ENCODE measurements around the gene GADD45B.
"Not testable (repeated sequence)": the region's sequence is repeated elsewhere in the genome, so short reads cannot be mapped to it uniquely, and the experiment has no call there.

Gene GADD45B

DNA sequence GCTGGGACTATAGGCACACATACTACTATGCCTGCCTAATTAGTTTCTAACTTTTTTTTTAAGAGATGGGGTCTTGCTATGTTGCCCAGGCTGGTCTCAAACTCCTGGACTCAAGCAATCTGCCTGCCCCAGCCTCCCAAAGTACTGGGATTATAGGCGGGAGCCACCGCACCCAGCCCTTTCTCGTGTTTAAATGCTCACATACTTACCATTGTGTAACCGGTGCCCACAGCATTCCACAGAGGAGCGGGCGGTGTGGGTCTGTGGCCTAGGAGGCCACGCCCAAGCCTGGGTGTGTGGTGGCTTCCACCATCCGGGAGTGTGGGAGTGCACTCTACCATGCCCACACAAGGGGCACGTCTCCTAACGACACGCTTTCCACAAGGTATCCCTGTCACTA lies 26.9 kb upstream of the GADD45B start:
- Histone ChIP-seq H3K27ac (ENCODE audit: low read length) (no peak overlapping the region), H3K27me3 (ENCODE audit: insufficient read depth, low read length) (no peaks in the 10 kb centered on the region), H3K9me3 (ENCODE audit: insufficient read depth, low read depth, low read length) (no peaks in the 10 kb centered on the region), H3K4me3 (ENCODE audit: low read length) (no peak overlapping the region), H3K36me3 (ENCODE audit: insufficient read depth, low read depth, low read length) (peaks cover 18% of the 10 kb centered on the region; the same call in 1 of the 2 replicates), H3K9ac (ENCODE audit: low read depth, low read length) (no peak overlapping the region), H3K4me1 (ENCODE audit: insufficient read depth, low read length) (peaks cover 4% of the 10 kb centered on the region; the same call in 1 of the 2 replicates)

DNA sequence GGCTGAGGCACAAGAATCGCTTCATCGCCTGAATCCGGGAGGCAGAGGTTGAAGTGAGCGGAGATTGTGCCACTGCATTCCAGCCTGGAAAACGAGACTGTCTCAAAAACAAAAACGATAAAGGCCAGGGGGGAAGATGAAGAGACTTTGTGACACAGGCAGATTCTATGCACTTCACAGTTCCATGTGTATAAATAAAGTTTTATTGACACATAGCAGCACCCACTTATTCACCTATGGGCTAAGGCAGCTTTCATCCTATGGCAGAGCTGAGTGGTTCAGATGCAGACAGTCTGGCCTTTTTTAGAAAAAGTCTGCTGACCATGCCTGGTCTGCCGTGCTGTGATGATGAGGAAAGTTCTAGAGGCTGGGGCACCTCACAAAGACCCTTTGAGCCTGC lies 24.8 kb upstream of the GADD45B start:
- Histone ChIP-seq H3K4me3 (ENCODE audit: low read length) (no peak overlapping the region), H3K4me1 (ENCODE audit: insufficient read depth, low read length) (peaks cover 9% of the 10 kb centered on the region; the same call in 1 of the 2 replicates), H3K9me3 (ENCODE audit: insufficient read depth, low read depth, low read length) (no peaks in the 10 kb centered on the region), H3K9ac (ENCODE audit: low read depth, low read length) (no peak overlapping the region), H3K27me3 (ENCODE audit: insufficient read depth, low read length) (no peaks in the 10 kb centered on the region), H3K27ac (ENCODE audit: low read length) (no peak overlapping the region), H3K36me3 (ENCODE audit: insufficient read depth, low read depth, low read length) (peaks cover 13% of the 10 kb centered on the region; the same call in 1 of the 2 replicates)

DNA sequence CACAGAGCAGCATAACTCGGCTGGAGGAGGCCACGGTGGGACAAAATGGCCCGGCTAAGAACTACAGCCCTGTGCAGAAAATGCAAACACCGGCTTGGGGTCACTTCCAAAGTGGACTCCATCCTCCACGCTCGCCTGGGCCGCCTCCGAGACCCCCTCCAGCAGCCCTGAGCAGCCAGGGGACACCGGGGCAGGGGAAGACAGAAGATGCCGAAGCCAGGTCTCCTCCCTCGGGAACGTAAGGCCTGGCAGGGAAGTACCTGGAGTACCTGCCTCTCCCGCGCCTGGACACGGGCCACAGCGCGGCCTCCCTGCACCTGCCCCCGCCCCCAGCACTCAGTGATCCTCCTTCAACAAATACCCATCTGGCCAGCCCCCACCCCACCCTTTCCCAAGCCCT lies 24.2 kb upstream of the GADD45B start:
- Histone ChIP-seq H3K36me3 (ENCODE audit: insufficient read depth, low read depth, low read length) (peaks cover 13% of the 10 kb centered on the region; the same call in 1 of the 2 replicates), H3K27ac (ENCODE audit: low read length) (no peak overlapping the region), H3K27me3 (ENCODE audit: insufficient read depth, low read length) (no peaks in the 10 kb centered on the region), H3K4me1 (ENCODE audit: insufficient read depth, low read length) (peaks cover 5% of the 10 kb centered on the region; the same call in 1 of the 2 replicates), H3K9ac (ENCODE audit: low read depth, low read length) (no peak overlapping the region), H3K4me3 (ENCODE audit: low read length) (no peak overlapping the region), H3K9me3 (ENCODE audit: insufficient read depth, low read depth, low read length) (no peaks in the 10 kb centered on the region)

DNA sequence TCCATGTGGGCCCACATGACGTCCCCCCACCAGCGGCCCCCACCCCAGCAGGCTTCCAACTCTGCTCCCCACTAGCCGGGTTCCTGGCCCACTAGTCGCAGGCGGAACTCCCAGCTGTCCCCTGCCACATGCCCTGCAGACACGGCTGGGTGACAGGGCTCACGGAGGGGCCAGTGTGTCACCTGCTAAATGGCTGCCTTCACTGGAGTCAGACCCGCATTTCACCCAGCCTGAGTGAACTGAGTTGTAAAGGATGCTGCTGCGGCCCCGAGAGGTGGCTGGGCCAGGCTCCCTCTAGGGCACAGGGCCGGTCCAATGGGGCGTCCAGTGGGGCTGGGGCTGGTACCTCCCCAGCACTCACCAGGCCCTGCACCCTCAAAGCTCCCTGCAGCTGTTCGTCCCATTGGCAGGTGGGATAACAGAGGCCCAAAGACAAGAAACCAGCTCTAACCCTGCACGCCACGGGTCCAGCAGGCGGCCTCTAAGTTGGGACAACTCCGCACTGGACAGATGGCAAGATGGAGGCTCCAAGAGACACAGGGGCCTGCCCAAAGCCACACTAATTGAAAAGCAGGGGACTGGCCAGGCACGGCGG lies 22.4 kb upstream of the GADD45B start:
- Histone ChIP-seq H3K9ac (ENCODE audit: low read depth, low read length) (no peak overlapping the region), H3K4me3 (ENCODE audit: low read length) (no peak overlapping the region), H3K27ac (ENCODE audit: low read length) (no peak overlapping the region), H3K36me3 (ENCODE audit: insufficient read depth, low read depth, low read length) (peaks cover 13% of the 10 kb centered on the region; the same call in 1 of the 2 replicates), H3K9me3 (ENCODE audit: insufficient read depth, low read depth, low read length) (no peaks in the 10 kb centered on the region), H3K27me3 (ENCODE audit: insufficient read depth, low read length) (no peaks in the 10 kb centered on the region), H3K4me1 (ENCODE audit: insufficient read depth, low read length) (peaks cover 5% of the 10 kb centered on the region; the same call in 1 of the 2 replicates)

DNA sequence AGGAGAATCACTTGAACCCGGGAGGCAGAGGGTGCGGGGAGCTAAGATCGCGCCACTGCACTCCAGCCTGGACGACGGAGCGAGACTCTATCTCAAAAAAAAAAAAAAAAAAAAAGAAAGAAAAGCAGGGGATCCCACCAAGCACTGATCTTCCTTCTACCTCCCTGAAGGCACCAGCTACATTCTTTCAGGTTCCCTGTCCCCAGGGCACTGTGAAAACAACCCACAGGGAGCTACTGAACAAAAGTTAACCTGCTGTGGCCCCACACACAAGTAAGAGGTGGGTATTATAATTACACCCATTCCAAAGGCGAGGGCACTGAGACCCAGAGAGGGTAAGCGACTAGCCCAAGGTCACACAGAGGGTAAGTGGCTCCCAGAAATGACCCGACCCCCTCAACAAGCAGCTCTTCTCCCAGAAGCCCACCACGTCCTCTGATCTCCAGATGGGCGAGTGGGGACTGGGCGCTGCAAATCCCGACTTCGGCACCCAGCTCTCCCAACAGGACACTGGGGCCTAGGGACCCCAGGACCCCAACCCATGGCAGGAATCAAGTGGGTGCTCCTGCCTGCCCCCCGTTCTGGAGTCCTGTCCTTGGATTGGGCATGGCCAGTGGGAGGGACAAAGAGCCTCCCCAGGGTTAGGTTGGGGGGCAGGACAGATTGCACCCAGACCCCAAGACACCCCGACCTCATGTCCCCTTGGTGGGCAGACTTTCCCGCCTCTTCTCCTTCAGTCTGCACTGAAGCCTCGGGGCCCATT lies 21.5 kb upstream of the GADD45B start:
- Histone ChIP-seq H3K4me1 (ENCODE audit: insufficient read depth, low read length) (peaks cover 5% of the 10 kb centered on the region; the same call in 1 of the 2 replicates), H3K9ac (ENCODE audit: low read depth, low read length) (peak overlapping the region; percentile 87; the same call in 1 of the 2 replicates), H3K27me3 (ENCODE audit: insufficient read depth, low read length) (no peaks in the 10 kb centered on the region), H3K9me3 (ENCODE audit: insufficient read depth, low read depth, low read length) (no peaks in the 10 kb centered on the region), H3K4me3 (ENCODE audit: low read length) (peak overlapping the region; percentile 84; the same call in 1 of the 2 replicates), H3K27ac (ENCODE audit: low read length) (no peak overlapping the region), H3K36me3 (ENCODE audit: insufficient read depth, low read depth, low read length) (peaks cover 13% of the 10 kb centered on the region; the same call in 1 of the 2 replicates)

DNA sequence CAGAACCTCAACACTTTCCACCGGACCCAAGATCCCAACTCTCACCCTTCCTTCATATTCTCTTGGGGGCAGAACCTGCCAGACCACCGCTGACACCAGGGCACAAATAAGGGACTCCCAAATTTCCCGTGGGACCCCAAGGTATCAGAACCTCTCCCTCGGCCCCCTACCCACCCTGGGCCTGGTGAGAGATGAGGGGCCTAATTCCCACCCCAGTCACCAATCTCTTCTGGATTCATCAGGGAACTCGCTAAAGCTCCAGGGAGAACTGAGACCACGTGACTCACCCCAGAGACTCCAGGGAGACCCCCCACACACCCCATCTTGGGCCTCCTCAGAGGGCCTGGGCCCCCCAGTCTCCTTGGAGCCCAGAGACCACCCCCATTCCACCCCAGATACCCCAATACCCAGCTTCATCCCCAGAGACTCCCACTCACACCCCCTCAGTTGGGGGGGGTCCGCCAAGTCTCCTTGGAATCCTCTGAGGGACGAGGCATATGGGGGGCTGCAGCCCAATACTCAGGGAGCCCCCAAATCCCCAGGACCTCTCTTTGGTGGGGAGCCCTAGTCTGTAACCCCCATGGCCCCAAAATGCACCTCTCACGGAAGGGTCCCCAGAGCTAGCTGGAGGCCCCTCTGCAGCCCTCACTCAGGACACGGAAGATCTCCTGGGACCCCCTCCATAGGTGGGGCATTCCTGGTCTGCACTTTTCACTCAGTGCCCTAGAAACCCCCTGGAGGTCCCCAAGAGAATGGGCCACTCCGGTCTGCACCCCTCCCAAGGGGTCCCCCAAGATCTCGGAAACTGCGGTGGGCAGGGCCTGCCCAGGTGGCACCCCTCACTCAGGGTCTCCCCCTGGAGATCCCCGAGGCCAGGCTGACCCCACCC lies 20.7 kb upstream of the GADD45B start:
- peaks cover 11% of the 10 kb centered on the region; the same call in 1 of the 2 replicates for H3K36me3 ChIP-seq (ENCODE audit: insufficient read depth, low read depth, low read length)
- peak overlapping the region; percentile 84 for H3K4me3 ChIP-seq (ENCODE audit: low read length)
- no peaks in the 10 kb centered on the region for H3K27me3 ChIP-seq (ENCODE audit: insufficient read depth, low read length)
- no peak overlapping the region for H3K27ac ChIP-seq (ENCODE audit: low read length)
- H3K4me1 ChIP-seq (ENCODE audit: insufficient read depth, low read length): peaks cover 5% of the 10 kb centered on the region; the same call in 1 of the 2 replicates
- no peaks in the 10 kb centered on the region for H3K9me3 ChIP-seq (ENCODE audit: insufficient read depth, low read depth, low read length)
- peak overlapping the region; percentile 87; the same call in 1 of the 2 replicates for H3K9ac ChIP-seq (ENCODE audit: low read depth, low read length)

DNA sequence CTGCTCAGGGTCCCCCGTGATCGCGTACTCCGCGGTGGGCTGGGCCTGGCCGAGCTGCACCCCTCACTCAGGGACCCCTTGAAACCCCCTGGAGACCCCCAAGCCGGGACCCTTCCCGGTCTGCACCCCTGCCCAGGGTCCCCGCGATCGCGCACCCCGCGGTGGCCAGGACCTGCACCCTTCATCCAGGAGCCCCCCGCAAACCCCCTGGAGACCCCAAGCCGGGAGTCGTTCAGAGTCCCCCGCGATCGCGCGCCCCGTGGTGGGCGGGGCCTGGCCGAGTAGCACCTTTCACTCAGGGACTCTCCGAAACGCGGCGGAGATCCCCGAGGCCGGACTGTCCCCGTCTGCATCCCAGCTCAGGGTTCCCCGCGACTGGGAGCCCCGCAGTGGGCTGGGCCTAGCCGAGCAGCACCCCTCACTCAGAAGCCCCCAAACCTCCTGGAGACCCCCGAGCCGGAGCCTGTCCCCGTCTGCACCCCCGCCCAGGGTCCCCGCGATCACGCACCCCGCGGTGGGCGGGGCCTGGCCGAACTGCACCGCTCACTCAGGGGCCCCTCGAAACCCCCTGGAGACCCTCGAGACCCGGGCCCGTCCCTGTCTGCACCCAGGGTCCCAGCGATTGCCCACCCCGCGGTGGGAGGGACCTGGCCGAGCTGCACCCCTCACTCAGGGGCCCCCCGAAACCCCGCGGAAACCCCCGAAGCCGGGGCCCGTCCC lies 19.9 kb upstream of the GADD45B start:
- H3K4me3 ChIP-seq (ENCODE audit: low read length): peak overlapping the region; percentile 84
- peaks cover 3% of the 10 kb centered on the region; the same call in 1 of the 2 replicates for H3K36me3 ChIP-seq (ENCODE audit: insufficient read depth, low read depth, low read length)
- no peaks in the 10 kb centered on the region for H3K27me3 ChIP-seq (ENCODE audit: insufficient read depth, low read length)
- no peaks in the 10 kb centered on the region for H3K9me3 ChIP-seq (ENCODE audit: insufficient read depth, low read depth, low read length)
- H3K9ac ChIP-seq (ENCODE audit: low read depth, low read length): peak overlapping the region; percentile 87
- no peak overlapping the region for H3K27ac ChIP-seq (ENCODE audit: low read length)
- peaks cover 5% of the 10 kb centered on the region; the same call in 1 of the 2 replicates for H3K4me1 ChIP-seq (ENCODE audit: insufficient read depth, low read length)

DNA sequence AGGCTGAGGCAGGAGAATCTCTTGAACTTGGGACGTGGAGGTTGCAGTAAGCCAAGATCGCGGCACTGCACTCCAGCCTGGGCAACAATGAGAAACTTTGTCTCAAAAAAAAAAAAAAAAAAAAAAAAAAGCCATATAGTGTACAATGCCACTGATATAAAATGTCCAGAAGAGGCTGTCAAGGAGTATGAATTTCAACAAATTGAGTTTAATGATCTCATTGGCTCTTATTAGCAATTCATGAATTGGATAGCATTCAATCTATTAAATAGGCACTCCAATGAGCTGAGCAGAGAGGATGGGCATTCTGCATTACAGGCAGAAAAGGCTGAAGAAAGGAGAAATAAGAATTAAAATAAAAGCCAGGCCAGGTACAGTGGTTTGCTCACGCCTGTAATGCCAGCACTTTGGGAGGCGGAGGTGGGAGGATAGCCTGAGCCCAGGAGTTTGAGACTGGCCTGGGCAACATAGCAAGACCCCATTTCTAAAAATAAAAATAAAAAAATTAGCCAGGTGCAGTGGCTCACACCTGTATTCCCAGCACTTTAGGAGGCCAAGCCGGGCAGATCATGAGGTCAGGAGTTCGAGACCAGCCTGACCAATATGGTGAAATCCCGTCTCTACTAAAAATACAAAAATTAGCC lies 18.4 kb upstream of the GADD45B start:
- peaks cover 5% of the 10 kb centered on the region; the same call in 1 of the 2 replicates for H3K4me1 ChIP-seq (ENCODE audit: insufficient read depth, low read length)
- no peaks in the 10 kb centered on the region for H3K27me3 ChIP-seq (ENCODE audit: insufficient read depth, low read length)
- H3K9me3 ChIP-seq (ENCODE audit: insufficient read depth, low read depth, low read length): no peaks in the 10 kb centered on the region
- H3K4me3 ChIP-seq (ENCODE audit: low read length): peak overlapping the region; percentile 60; the same call in 1 of the 2 replicates
- peak overlapping the region; percentile 65; the same call in 1 of the 2 replicates for H3K9ac ChIP-seq (ENCODE audit: low read depth, low read length)
- H3K27ac ChIP-seq (ENCODE audit: low read length): no peak overlapping the region
- H3K36me3 ChIP-seq (ENCODE audit: insufficient read depth, low read depth, low read length): no peaks in the 10 kb centered on the region

DNA sequence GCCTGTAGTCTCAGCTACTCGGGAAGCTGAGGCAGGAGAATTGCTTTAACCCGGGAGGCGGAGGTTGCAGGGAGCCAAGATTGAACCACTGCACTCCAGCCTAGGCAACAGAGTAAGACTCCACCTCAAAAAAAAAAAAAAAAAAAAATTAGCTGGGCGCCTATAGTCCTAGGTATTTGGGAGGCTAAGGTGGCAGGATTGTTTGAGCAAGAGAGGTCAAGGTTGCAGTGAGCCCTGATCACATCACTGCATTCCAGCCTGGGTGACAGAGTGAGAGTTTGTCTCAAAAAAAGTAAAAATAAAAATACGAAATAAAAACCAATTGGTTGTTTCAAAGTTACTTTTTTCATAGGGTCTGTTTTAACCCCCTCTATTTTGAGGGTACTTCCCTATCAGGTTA lies 17.9 kb upstream of the GADD45B start:
- no peaks in the 10 kb centered on the region for H3K27me3 ChIP-seq (ENCODE audit: insufficient read depth, low read length)
- H3K9me3 ChIP-seq (ENCODE audit: insufficient read depth, low read depth, low read length): no peaks in the 10 kb centered on the region
- H3K9ac ChIP-seq (ENCODE audit: low read depth, low read length): no peak overlapping the region
- H3K36me3 ChIP-seq (ENCODE audit: insufficient read depth, low read depth, low read length): no peaks in the 10 kb centered on the region
- peaks cover 5% of the 10 kb centered on the region; the same call in 1 of the 2 replicates for H3K4me1 ChIP-seq (ENCODE audit: insufficient read depth, low read length)
- H3K27ac ChIP-seq (ENCODE audit: low read length): no peak overlapping the region
- no peak overlapping the region for H3K4me3 ChIP-seq (ENCODE audit: low read length)

DNA sequence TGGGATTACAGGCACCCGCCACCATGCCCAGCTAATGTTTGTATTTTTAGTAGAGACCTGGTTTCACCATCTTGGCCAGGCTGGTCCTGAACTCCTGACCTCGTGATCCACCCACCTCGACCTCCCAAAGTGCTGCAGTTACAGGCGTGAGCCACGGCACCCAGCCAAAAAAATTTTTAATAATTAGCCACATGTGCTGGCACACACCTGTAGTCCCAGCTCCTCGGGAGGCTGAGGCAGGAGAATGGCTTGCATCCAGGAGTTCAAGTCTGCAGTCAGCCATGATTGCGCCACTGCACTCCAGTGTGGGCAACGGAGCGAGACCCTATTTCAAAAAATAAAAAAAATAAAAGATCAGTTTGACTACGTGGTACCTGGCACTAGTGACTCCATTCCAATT lies 17.2 kb upstream of the GADD45B start:
- H3K9me3 ChIP-seq (ENCODE audit: insufficient read depth, low read depth, low read length); H3K27ac ChIP-seq (ENCODE audit: low read length); H3K4me1 ChIP-seq (ENCODE audit: insufficient read depth, low read length); H3K9ac ChIP-seq (ENCODE audit: low read depth, low read length); H3K4me3 ChIP-seq (ENCODE audit: low read length); H3K27me3 ChIP-seq (ENCODE audit: insufficient read depth, low read length); H3K36me3 ChIP-seq (ENCODE audit: insufficient read depth, low read depth, low read length): not testable (repeated sequence)
